Activated CD4-positive, CD25-positive, alpha-beta regulatory T cell (primary cell): ENCODE data around the gene PARN.
"Not testable (repeated sequence)": the region's sequence is repeated elsewhere in the genome, so short reads cannot be mapped to it uniquely, and the experiment has no call there.

Source experiments
- DNase-seq, 4 experiments: peaks; one replicate each; lab custom pipeline; 2025; lab: John Stamatoyannopoulos, UW

Gene PARN

DNA sequence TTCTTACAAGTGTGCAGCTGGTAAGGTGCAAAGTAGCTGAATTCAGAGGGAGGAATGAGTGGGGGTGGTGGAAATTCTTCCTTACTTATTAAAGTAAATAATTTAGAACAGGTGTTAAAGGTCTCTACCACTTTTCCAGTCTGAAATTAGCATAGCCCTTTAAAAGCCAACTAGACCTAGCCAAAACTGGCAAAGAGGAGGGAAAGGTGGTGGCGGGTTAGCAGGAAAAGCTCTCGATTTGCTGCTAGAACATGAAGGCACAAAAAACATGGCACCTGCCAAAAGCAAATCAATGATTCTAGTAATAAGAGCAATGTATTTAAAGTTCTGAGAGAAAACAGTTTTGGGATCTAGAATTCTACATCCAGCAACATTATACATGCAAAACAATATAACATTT, 157.7 kb downstream of the PARN start:
- DNase-seq, result no peak

DNA sequence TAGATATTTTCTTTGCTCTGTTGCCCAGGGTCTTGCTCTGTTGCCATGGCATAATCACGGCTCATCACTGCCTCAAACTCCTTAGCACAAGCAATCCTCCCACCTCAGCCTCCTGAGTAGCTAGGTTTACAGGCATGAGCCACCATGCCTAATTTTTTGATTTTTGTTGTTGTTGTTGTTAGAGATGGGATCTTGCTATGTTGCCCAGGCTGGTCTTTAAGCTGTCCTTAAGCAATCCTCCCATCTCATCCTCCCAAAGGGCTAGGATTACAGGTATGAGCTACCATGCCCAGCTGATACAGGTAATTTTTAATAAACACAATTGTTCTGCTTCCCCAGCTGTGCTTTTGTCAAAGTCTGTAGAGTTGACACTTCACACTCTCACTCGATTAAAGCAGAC, 159.3 kb downstream of the PARN start:
- DNase-seq, result no peak

DNA sequence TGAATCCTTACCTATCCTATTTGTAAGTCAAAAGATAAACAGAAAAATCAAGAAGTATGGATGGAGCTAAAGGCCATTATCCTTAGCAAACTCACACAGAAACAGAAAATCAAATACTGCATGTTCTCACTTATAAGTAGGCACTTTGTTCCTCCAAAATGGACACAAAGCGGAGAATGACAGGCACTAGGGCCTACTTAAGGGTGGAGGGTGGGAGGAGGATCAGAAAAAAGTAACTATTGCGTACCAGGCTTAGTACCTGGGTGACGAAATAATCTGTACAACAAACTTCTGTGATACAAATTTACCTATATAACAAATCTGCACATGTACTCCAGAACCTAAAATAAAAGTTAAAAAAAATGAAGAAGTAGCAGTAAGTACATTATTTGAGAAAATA, 164.3 kb downstream of the PARN start:
- DNase-seq, result no peak

DNA sequence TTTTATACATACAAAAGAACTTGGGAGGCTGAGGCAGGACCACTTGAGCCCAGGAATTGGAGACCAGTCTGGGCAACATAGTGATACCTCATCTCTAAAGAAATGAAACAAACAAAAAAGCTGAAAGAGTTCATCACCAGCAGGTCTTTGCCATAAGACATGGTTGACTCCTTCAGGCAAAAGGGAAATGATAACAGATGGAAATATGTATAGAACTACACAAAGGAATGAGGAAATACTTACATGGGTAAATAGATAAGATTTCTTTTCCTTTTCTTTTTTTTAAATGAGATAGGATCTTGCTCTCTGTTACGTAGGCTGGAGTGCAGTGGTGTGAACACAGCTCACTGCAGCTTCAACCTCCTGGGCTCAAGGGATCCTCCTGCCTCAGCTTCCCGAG, 165.3 kb downstream of the PARN start:
- no peak for DNase-seq

DNA sequence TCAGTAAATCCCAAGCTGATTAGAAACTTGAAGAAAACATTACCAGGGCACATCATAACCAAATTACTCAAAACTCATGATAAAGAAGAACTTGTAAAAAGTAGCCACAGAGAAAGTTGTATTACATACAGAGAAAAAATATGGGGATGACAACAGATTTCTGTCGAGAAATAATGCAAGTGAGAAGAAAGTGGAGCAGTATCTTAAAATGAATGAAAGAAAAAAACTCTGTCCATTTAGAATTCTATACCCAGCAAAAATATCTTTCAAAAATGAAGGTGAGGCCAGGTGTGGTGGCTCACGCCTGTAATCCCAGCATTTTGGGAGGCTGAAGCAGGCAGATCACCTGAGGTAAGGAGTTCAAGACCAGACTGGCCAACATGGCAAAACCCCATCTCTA, 165.9 kb downstream of the PARN start:
- no peak for DNase-seq

DNA sequence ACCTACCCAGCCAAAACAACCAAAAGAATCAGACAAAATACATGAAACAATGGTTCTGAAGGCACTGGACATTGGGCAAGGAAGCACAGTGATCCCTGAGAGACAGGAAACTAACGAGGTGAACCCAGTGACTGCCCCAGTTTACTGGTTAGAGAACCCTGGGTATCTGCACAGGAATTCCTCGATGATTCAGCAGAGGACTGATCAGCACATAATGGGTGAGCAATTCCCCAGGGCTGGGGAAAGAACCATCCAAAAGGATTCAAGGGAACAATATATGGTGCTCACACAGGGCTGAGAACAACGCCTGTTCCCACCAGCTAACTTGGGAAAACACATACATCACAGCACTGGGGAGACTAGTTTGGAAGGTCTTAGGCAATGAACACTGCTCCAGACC, 167.2 kb downstream of the PARN start:
- no peak for DNase-seq

DNA sequence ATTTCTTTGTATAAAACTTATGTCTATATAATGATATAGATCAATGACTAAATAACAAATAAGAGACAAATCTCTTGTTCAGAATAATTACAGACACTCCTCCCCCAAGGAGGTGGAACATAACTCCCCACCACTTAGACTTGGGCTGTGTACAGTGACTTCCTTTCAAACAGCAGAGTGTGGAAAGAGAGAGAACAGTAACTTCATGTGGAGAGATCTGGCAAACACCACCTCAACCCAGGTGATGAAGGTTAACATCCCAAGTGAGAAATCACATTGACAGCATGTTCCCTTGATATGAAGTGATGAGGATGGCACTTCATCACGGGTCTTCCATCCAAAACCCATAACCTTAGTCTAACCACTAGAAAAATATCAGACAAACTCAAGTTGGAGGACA, 169.3 kb downstream of the PARN start:
- no peak for DNase-seq

DNA sequence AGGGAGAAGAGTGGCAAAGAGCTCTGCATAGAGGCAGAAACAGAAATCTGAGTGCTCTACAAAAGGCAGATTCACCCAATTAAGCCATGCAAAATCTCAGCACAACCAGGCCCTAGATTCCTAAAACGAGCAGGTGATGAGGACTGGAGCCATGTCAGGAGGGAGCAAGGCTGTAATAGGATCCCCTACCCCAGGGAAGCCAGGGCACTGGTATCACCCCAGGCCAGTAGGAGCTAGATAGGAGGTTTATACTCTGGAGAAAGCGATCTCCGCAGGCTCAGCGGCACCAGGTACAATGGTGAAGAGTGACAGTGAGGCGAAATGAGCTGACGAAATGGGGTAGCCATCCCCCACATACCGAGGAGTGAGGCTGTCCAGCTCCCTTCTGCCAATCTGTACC, 171.5 kb downstream of the PARN start:
- DNase-seq, result no peak

DNA sequence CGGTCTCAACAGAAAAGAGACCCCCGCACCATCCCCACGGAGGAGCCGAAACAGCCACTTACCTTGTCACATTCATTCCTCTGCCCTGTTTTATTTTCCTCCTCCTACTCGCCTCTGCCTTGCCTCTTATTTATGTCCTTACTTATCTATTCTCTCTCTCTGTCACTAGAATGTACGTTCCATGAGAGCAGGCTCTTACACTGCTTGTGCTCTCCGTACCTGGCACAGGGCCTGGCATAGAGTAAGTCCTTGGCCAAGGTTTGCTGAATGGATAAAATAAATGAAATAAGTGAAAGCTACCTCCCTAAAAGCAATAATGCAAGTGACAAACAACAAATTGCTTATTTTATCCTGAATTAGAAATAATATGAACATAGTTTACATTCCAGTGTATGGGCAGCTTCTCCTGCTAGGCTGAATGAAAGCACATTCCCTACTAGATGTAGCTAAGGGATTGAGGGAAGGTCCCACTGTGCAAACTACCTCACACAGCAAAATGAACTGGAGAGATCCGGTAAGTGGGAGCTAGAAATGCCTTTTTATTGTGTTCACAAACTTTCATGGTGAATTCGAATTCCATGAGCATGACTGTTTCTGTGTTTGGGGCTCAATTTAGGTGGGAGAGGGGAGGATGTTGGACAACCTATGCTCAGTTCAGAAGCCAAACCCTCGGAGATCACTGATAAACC, 173.1 kb downstream of the PARN start:
- no peak for DNase-seq

DNA sequence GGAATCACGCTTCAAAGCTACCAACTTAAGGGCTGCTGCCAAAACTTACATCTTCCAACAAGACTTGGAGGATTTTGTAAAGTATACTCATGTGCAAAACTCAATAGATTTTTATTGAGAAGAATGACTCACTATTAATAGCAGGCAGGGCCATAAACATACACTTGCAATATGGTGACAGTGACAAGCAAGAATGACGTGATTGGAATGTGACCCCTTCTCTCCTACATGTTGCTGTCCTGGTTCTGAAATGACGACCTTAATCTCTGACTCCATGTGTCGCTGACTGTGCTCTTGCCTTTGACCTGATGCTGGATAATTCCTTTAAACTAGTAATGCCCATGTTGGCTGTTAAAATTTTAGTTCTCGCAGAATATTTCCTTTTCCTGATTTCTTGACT, 174.5 kb downstream of the PARN start:
- DNase-seq, result no peak

DNA sequence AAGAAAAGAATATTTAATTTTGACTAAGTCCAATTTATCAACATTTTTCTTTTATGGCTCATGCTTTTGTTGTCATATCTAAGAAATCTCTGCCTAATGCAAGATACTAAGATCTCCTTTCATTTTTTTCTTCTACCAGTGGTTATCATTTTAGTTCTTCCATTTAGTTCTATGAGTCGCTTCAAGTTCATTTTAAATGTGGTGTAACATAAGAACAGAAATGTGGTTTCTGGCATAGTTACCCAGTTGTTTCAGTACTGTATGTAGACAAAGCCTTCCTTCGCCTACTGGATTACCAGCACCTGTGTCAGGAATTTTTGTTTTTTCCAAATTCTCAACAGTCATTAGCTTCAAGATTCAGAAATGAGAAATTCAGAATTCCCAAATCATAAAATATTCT, 175.7 kb downstream of the PARN start:
- DNase-seq, result no peak

DNA sequence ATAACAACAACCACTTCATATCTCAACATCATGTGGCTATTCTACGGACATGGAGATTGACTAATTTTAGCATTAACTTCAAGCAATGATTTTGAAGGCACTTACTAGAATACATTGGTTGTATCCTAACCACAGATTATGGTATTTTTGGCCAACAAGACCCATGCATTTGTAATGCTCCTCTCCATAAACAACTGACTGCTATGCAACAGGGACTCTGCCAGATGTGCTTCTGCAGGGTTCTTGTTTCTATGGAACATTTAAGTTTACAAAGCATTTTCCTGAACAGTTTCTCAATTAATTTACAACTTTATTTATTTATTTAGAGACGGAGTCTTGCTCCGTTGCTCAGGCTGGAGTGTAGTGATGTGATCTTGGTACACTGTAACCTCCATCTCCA, 178.0 kb downstream of the PARN start:
- no peak for DNase-seq

DNA sequence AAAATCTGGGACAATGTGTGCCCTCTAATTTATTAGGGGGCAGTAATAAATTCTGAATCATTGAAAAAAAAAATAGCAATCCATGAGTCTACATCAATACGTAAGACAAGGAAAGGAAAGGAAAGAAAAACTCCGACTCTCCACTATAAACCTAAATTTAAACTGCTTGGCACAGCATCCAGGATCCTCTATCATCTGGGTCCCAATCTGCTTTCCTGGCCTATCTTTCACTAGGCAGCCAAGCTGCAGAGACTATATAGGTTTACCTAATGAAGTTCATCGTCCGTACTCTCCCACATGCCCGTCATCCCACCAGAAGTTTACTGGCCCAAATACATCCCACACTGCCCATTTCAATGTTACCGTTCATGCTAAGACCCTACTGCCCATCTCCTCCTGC, 179.2 kb downstream of the PARN start:
- DNase-seq, result no peak

DNA sequence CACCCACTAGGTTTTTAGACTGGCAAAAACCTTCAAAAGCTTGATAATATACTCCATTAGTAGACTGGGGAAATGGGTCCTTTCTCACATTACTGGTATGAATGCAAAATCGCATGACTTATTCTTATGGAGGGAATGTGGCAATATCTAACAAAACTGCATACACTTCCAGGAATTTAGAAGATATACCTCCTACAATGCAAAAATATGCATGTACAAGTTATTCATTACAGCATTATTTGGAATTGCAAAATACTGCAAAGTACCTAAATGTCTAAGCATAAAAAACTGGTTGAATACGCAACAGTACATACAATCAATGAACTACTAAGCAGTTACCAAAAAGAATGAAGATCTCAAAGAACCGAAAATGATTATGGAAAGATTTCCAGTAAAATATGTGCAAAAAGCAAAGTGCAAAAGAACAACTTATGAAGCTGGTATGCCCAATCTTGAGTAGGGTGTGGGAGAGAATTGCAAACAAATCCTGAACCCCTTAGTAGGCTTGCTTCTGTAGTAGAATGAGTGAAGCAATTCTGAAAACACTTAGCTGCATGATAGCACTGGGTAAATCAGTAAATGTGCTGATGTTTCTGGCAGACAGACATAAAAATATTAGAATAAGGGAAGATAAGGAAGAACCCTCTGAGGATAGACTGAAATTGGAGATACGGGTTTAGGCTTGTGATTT, 180.1 kb downstream of the PARN start:
- DNase-seq, result no peak

DNA sequence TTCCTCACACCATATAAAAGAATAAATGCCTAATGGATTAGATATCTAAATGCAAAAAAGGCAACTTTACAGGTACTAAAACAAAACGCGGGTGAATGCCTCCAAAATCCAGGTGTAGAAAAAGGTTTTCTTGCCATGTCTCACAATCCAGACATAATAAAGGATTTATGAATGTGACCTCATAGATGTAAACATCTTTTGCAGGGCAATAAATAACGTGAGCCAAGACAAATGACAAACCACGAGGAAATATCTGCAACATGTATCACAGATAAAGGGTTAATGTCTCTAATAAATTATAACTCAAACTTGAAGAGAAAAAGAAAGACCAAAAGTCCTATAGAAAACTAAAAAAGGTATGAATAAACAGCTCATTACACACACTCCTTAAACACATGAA, 180.7 kb downstream of the PARN start:
- no peak for DNase-seq

DNA sequence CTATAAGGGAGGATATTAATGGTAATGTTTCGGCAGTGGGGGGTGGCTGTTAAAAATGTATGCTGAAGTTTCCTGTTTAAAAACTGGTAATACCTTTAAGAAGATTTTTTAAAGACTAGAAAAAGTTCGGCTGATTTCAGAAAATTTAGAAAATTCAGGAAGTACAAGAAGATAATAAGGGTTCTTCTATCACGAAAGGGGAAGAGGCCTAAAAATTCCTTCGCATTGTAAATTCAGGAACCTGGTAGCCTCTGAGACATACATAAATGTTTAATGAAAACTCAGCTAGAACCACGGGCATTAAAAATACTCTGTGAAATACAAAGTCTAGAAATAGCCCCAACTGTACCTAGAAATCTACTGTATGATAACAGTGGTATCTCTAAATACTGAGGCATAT, 181.2 kb downstream of the PARN start:
- no peak for DNase-seq

DNA sequence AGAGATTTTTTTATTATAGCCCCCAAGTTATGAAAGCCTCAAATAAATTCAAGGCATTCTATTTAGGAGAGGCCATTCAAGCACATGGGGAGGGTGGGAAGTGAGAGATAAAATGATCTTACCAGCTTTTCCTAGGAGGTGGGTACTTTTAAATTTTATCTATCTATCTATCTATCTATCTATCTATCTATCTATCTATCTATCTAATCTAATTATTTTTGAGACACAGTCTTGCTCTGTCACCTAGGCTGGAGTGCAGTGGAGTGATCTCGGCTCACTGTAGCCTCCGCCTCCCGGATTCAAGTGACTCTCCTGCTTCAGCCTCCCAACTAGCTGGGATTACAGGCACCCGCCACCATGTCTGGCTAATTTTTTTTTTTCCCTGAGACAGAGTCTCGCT, 182.3 kb downstream of the PARN start:
- DNase-seq, result no peak

DNA sequence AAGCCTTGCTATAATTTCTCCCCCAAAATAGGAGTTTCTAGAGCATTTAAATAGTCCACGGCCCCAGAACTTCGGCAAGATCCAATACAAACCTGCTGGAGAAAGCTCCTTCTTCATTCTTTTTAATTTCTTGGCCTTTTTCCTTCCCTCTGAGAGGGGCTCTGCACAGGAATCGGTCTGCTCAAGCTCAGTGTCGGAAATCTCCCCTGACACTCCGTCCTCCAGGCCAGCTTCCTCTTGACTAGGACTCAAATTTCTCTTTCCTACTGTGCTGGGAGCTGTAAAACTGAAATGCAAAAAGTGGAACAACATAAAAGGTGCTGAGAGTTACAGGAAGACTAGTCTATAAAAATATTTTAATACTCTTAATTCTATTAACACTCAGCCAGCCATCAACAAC, 183.3 kb downstream of the PARN start:
- DNase-seq, result no peak

DNA sequence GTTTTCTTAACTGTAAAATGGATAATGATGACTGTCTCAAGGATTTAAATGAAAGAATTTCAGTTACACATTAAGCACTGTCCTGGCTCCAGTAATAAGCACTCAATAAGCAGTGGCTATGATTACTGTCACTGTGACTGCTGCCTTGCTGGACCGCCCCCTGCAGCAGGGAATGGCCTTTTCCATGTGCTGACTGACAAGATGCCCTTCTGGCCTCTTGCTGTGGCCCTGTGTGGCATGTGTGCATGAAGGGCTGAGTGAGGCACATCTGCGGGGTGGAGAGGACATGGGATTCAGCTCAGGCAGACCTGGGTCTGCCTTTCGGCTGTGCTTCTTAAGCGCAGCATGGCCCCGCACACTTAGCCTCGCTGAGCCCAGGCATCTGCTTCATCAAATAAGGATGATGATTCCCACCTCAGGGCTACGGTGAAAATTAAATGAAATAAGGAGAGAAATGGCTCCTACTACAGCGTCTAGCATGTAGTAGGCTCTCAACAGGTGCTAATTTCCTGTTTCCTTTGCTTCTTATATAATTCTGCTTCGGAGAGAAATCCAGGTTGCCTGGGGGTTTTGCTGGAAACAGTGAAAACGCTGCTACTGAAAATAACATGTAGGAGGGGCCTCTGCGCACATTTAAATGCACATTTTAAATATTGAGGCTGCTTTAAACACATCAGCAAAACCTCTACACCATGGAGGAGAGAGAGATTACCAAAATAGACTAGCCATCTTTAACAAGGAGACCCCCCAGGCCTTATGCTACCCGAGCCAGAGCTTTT, 183.9 kb downstream of the PARN start:
- DNase-seq, result no peak

DNA sequence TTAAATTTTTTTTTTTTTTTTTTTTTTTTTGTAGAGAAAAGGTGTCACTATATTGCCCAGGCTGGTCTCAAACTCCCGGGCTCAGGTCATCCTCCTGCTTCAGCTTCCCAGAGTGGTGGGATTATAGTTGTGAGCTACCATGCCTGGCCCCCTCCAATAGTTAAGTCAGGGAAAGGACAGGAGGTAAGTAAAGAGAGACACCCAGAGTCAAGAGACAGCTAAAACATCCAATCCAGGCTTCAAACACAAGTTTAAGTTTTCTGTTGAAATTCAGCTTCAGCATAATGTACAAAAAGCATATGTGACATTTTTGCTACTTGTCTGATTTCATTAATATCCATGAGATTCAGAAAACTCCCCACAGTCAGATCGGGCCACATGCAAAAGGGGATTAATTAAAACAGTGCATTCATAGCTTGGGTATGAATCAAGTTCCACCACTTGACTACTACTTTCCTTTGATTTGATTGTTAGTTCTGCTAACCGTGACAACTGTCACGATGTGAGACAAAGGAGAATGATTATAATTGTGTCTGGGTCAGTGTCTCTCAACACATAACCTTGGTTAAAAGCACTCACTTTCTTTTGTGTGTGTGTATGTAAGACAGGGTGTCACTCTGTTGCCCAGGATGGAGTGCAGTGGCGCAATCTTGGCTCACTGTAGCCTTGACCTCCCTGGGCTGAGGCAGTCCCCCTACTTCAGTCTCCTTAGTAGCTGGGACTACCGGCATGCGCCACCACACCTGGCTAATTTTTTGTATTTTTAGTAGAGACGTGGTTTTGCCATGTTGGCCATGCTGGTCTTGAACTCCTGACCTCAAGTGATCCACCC, 184.9 kb downstream of the PARN start:
- no peak for DNase-seq

DNA sequence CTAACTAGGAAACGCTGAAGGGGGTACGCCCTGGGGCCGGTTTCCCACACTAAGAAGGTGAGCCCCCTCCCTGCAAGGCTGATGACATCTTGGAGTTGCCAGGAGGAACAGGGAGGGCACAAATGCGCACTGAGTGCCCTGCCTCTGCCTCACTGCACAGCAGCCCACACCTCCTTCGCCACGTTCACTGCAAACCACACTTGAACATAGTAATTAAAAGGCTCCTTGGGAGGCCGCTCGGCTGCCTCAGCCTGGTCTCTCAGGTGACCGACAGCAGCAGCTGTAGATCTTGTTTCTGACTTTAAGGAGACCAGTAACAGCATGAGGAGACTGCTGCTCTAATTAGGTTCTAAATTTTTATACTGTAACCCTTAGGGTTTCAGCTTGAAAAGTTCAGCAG, 188.5 kb downstream of the PARN start:
- not testable (repeated sequence) for DNase-seq

DNA sequence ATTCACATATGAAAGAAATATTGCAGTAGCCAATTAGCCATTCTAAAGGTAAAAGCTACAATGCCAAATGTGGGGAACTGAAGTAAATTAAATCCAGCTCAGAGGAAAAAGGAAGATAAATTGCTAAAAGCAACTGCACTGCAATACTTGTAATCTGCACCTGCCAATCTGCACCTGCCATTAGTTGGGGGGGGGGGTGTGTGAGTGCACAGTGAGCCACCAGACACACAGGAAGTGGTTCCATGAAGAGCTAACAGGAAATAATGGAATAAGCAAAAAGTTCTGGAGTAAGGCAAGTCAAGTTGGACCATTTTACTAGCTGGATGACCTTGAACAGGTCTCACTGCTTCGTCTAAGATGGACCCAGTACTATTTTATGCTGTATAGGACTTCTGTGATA, 191.8 kb downstream of the PARN start:
- DNase-seq, result no peak
